Gastrocnemius medialis (tissue), 4 donors: ENCODE results near the gene UGT1A8. TPM values are rescaled to one million over a fixed set of nuclear protein-coding genes. Genes with fewer than 3 reads are reported as not detected.

Experiments
- ATAC-seq, 2 donors: fragments of 150-250 bp; one replicate each; pipeline ENCODE4 v1.9.1; 2016
- DNase-seq, 2 donors: peaks; one replicate each; pipeline ENCODE4 v3.0.0-alpha.2; 2019
- H3K27ac ChIP-seq, 4 donors: fragments of 200-600 bp; sonication (generic); 1 replicate in 1 of 4; 2 replicates in 3 of 4; pipeline ENCODE4 v1.5.1; 2016 to 2018; ENCODE audit warnings: mild to moderate bottlenecking in 2 of 4, moderate library complexity in 1 of 4
- H3K27me3 ChIP-seq, 3 donors: fragments of 200-600 bp; sonication (generic) in 2 of 3; 1 replicate in 1 of 3; 2 replicates in 2 of 3; pipeline versions ENCODE4 v1.5.1 to v1.6.0; 2016 to 2019; ENCODE audit warnings: mild to moderate bottlenecking in 1 of 3, moderate library complexity in 1 of 3
- H3K36me3 ChIP-seq, 2 donors: fragments of 200-600 bp; sonication (generic) in 1 of 2; one replicate each; pipeline ENCODE4 v1.5.1; 2017 to 2018
- H3K4me1 ChIP-seq, 2 donors: fragments of 200-600 bp; sonication (generic) in 1 of 2; one replicate each; pipeline ENCODE4 v1.5.1; 2016 to 2017; ENCODE audit warnings: mild to moderate bottlenecking in 2 of 2
- H3K4me3 ChIP-seq, 4 donors: fragments of 200-600 bp; sonication (generic) in 3 of 4; 1 replicate in 1 of 4; 2 replicates in 3 of 4; pipeline ENCODE4 v1.5.1; 2016 to 2019; ENCODE audit warnings: mild to moderate bottlenecking in 2 of 4
- H3K9me3 ChIP-seq, 3 donors: fragments of 200-600 bp; sonication (generic) in 2 of 3; 1 replicate in 1 of 3; 2 replicates in 2 of 3; pipeline ENCODE4 v1.5.1; 2016 to 2019
- POLR2A ChIP-seq, 2 donors: fragments of 450-650 bp; IDR thresholded peaks; one replicate each; pipeline ENCODE4 v1.6.1; 2017; ENCODE audit warnings: antibody characterized with exemption in 2 of 2, mild to moderate bottlenecking in 2 of 2, moderate library complexity in 2 of 2
- in situ Hi-C, 4 donors: fragments of 200-750 bp; cut with MboI; loops; one replicate each; pipeline versions ENCODE4 v1.15.0 to v1.8.0; 2017; ENCODE audit warnings: low sequenced_read_pairs in 4 of 4
- intact Hi-C: fragments of 100-400 bp; cut with DNase I; formaldehyde crosslinking; loops from one replicate; pipeline ENCODE4 v1.15.1; 2023; ENCODE audit warnings: low total_unique reads
- total RNA-seq, 4 donors: library from RNA; depleted of rRNA; stranded (reverse); fragments of >200 nt; gene quantifications; one replicate each; pipeline versions ENCODE4 v1.1.0 to v1.2.3, GENCODE V29; 2016
- TF ChIP-seq, protein P1 (sequence below), 5 experiments: fragments of 450-650 bp in 3 of 5; fragments of 200-600 bp in 2 of 5; sonication (generic) in 2 of 5; IDR thresholded peaks in 4 of 5; conservative IDR thresholded peaks in 1 of 5; 1 replicate in 4 of 5; 2 replicates in 1 of 5; pipeline ENCODE4 v1.5.1; 2016 to 2019; ENCODE audit warnings: antibody characterized with exemption in 5 of 5, mild to moderate bottlenecking in 3 of 5, moderate library complexity in 3 of 5

The UGT1A8 gene
- total RNA-seq, 4 donors from 2014 or later: not detected

DNA sequence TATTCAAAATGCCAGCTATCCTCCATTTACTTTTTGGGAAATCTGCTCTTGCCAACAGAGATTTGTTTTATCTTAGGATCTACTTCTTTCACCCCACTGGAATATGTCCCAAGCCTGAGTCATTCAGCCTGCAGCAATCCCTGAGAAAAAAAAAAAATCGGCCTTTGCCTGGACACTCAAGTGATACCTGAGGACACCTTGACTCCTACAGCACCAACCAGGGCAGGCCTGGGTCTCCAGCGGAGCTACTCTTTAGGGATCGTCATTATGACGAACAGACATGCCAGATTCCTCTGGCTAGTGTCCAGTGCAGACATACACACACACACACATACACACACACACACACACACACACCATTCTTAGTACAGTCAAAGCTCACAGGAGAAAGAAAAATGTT, 73.0 kb downstream of the UGT1A8 start:
- H3K4me3 ChIP-seq: no peak overlapping the region
- in situ Hi-C loops (no loop called here), intact Hi-C loops (no loop called here)
- no peak for DNase-seq
- H3K4me1 ChIP-seq: no peaks in the 10 kb centered on the region
- H3K36me3 ChIP-seq: no peaks in the 10 kb centered on the region
- ATAC-seq: no peak
- H3K27me3 ChIP-seq: no peaks in the 10 kb centered on the region
- H3K27ac ChIP-seq: no peak overlapping the region
- no peaks in the 10 kb centered on the region for H3K9me3 ChIP-seq
- TF ChIP-seq, protein P1, sequence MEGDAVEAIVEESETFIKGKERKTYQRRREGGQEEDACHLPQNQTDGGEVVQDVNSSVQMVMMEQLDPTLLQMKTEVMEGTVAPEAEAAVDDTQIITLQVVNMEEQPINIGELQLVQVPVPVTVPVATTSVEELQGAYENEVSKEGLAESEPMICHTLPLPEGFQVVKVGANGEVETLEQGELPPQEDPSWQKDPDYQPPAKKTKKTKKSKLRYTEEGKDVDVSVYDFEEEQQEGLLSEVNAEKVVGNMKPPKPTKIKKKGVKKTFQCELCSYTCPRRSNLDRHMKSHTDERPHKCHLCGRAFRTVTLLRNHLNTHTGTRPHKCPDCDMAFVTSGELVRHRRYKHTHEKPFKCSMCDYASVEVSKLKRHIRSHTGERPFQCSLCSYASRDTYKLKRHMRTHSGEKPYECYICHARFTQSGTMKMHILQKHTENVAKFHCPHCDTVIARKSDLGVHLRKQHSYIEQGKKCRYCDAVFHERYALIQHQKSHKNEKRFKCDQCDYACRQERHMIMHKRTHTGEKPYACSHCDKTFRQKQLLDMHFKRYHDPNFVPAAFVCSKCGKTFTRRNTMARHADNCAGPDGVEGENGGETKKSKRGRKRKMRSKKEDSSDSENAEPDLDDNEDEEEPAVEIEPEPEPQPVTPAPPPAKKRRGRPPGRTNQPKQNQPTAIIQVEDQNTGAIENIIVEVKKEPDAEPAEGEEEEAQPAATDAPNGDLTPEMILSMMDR (IDR thresholded peaks at IDR 0.05 in 4 of 5, conservative IDR thresholded peaks at IDR 0.05 in 1 of 5): no peak
- TF ChIP-seq POLR2A (IDR thresholded peaks at IDR 0.05): no peak

DNA sequence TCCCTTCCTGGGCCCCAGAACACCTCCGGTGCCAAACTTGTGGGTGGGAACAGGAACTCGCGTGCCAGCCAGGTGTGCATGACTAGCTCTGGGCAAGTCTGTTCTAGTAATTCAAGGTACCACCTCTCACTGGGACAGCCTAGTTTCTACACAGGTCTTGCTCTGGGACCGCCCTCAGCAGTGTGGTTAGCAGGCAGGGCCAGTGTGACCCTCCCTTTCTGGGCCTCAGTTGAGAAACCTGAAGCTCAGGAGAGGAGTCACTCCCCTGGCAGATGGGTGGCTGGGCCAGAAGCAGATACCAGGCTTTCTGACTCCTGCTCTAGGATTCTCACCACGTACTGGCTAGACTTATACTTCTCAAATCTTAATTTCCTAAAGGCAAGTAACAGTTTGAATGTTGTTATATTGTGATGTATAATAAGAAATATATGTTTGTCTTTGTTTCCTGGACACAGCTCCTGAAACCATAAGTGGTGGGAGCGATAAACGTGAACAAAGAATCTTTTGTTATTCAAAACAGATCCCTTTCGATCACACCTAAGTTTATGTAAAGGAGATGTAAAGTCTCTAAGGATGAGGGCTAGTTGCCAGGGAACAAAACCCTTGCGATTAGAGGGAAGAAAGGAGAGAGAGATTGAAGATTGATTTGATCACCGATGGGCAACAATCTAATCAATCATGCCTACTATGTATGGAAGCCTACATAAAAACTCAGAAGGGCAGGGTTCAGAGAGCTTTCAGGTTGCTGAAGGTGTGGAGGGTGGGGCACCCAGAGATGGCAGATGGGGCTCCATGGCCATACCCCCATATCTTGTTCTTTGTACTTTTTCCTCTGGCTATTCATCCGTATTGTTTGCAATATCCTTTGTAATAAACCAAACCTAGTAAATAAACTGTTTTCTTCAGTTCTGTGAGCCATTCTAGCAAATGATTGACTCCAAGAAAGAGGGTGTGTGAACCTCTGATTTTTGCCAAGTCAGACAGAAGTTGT, 74.3 kb downstream of the UGT1A8 start:
- no peaks in the 10 kb centered on the region for H3K36me3 ChIP-seq
- DNase-seq (no peak), ATAC-seq (no peak)
- H3K27me3 ChIP-seq: no peaks in the 10 kb centered on the region
- no peaks in the 10 kb centered on the region for H3K4me1 ChIP-seq
- intact Hi-C loops: no loop called here
- no peaks in the 10 kb centered on the region for H3K9me3 ChIP-seq
- TF ChIP-seq, protein P1 (IDR thresholded peaks at IDR 0.05 in 4 of 5, conservative IDR thresholded peaks at IDR 0.05 in 1 of 5): no peak
- no peak for TF ChIP-seq POLR2A (IDR thresholded peaks at IDR 0.05)
- in situ Hi-C loops: no loop called here
- H3K27ac ChIP-seq: no peak overlapping the region
- H3K4me3 ChIP-seq: no peak overlapping the region

DNA sequence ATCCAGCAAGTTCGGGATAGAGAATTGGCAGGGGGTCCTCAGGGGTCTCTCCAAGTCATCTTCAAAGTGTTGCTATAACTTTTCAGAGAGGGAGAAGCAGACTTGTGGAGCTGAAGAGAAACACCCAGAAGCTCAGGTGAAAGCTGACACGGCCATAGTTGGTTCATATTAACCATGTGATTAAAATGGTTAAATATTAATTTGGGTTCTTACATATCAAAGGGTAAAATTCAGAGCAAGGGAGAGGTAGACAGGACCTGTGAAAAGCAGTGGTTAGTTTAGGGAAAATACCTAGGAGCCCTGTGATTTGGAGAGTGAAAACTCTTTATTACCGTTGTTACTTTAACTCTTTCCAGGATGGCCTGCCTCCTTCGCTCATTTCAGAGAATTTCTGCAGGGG, 75.2 kb downstream of the UGT1A8 start, which contains the start of gene UGT1A6:
Gene UGT1A6 (plus strand): TSS at position 243 of the 400 bp plus-strand sequence. CDS start 115 bp downstream, at position 358.
- no peak for DNase-seq
- H3K9me3 ChIP-seq: no peaks in the 10 kb centered on the region
- no peak for ATAC-seq
- in situ Hi-C loops (no loop called here), intact Hi-C loops (no loop called here)
- no peaks in the 10 kb centered on the region for H3K27me3 ChIP-seq
- H3K36me3 ChIP-seq: no peaks in the 10 kb centered on the region
- H3K27ac ChIP-seq: no peak within 1 kb of the TSS
- H3K4me1 ChIP-seq: no peaks in the 10 kb centered on the region
- no peak for TF ChIP-seq POLR2A (IDR thresholded peaks at IDR 0.05)
- TF ChIP-seq, protein P1 (IDR thresholded peaks at IDR 0.05 in 4 of 5, conservative IDR thresholded peaks at IDR 0.05 in 1 of 5): no peak
- no peak within 1 kb of the TSS for H3K4me3 ChIP-seq

DNA sequence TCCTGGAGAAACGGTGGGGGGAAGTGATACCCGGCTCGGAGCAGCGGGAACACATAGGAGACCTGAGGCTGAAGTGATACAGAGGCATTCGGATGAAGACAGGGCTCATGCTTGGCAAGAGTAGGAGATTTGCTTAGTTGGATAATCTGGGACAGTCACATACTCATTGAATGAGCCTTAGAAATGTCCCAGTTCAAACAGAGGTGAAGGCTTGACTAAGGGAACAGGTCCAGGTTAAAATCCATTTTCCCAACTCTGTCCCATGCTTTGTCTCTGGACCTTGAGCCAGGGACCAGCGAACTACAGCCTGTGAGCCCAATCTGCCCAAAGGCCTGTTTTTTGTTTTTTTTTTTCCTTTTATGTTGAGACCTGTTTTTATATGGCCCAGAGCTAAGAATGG, 76.5 kb downstream of the UGT1A8 start:
- Histone ChIP-seq H3K36me3 (no peaks in the 10 kb centered on the region), H3K4me3 (no peak overlapping the region), H3K27me3 (no peaks in the 10 kb centered on the region), H3K4me1 (no peaks in the 10 kb centered on the region), H3K27ac (no peak overlapping the region), H3K9me3 (no peaks in the 10 kb centered on the region)
- no peak for TF ChIP-seq POLR2A (IDR thresholded peaks at IDR 0.05)
- TF ChIP-seq, protein P1 (IDR thresholded peaks at IDR 0.05 in 4 of 5, conservative IDR thresholded peaks at IDR 0.05 in 1 of 5): no peak
- intact Hi-C loops: no loop called here
- DNase-seq (no peak), ATAC-seq (no peak)
- in situ Hi-C loops: no loop called here
